GM12891 (cell line): ENCODE measurements around the gene PCSK5.
A peak's percentile ranks its signal among the peaks of the same experiment; 100 is the strongest.

ENCODE experiments used
- DNase-seq: peaks from one replicate; pipeline ENCODE4 v3.0.0; 2011; ENCODE audit warnings: low spot score; ENCODE audit not compliant: insufficient read length
- FAIRE-seq: peaks from 2 replicates; lab custom pipeline; 2011; peaks lifted over from hg19 to GRCh38; lab: Jason Lieb, UNC
- PAX5 ChIP-seq: IDR thresholded peaks from 2 replicates; pipeline ENCODE4 v1.6.1; 2011; ENCODE audit warnings: low read length, moderate library complexity, mild to moderate bottlenecking; ENCODE audit not compliant: insufficient read depth, severe bottlenecking
- POLR2A ChIP-seq: IDR thresholded peaks from 2 replicates; pipeline ENCODE4 v1.6.1; 2011; ENCODE audit warnings: low read depth, low read length, control low read depth
- POLR2AphosphoS5 ChIP-seq: IDR thresholded peaks from 2 replicates; pipeline ENCODE4 v1.6.1; 2011; ENCODE audit warnings: low read depth, low read length, control low read depth
- POU2F2 ChIP-seq: IDR thresholded peaks from 2 replicates; pipeline ENCODE4 v1.6.1; 2011; ENCODE audit warnings: low read depth, mild to moderate bottlenecking, control low read depth, low read length, moderate library complexity
- SPI1 ChIP-seq: IDR thresholded peaks from 2 replicates; pipeline ENCODE4 v1.6.1; 2011; ENCODE audit warnings: low read depth, low read length, control low read depth
- TAF1 ChIP-seq: IDR thresholded peaks from 2 replicates; pipeline ENCODE4 v1.6.1; 2011; ENCODE audit warnings: low read depth, low read length, control low read depth

PCSK5 gene

GRCh38 chr9:76336027-76336426 lies 445.6 kb downstream of the PCSK5 start:
- FAIRE-seq (no peak), DNase-seq (no peak)
- no peak for TF ChIP-seq TAF1
- TF ChIP-seq SPI1: no peak
- TF ChIP-seq PAX5: no peak
- no peak for TF ChIP-seq POU2F2
- TF ChIP-seq POLR2A: no peak
- no peak for TF ChIP-seq POLR2AphosphoS5

- DNase-seq (no peak), FAIRE-seq (no peak)
- TF ChIP-seq PAX5 (no peak), TAF1 (no peak), POLR2A (no peak), POLR2AphosphoS5 (no peak), POU2F2 (no peak), SPI1 (no peak)
Measured at GRCh38 chr9:76338418-76338817, 447.9 kb downstream of the PCSK5 start.

GRCh38 chr9:76341616-76342015 lies 451.1 kb downstream of the PCSK5 start:
- TF ChIP-seq POLR2AphosphoS5 (no peak), TAF1 (no peak), SPI1 (no peak), PAX5 (no peak), POLR2A (no peak), POU2F2 (no peak)
- FAIRE-seq: no peak
- DNase-seq: no peak

- no peak for FAIRE-seq
- TF ChIP-seq POU2F2 (no peak), PAX5 (no peak), TAF1 (no peak), SPI1 (no peak), POLR2A (no peak), POLR2AphosphoS5 (no peak)
- no peak for DNase-seq
Measured at GRCh38 chr9:76342201-76342600, 451.7 kb downstream of the PCSK5 start.

- DNase-seq (no peak), FAIRE-seq (no peak)
- TF ChIP-seq POLR2A: no peak
- TF ChIP-seq TAF1: no peak
- no peak for TF ChIP-seq POU2F2
- TF ChIP-seq PAX5: no peak
- no peak for TF ChIP-seq SPI1
- no peak for TF ChIP-seq POLR2AphosphoS5
Measured at GRCh38 chr9:76342858-76343257, 452.4 kb downstream of the PCSK5 start.

- DNase-seq (no peak), FAIRE-seq (no peak)
- TF ChIP-seq POU2F2: no peak
- TF ChIP-seq POLR2AphosphoS5: no peak
- TF ChIP-seq TAF1: no peak
- TF ChIP-seq SPI1: no peak
- no peak for TF ChIP-seq PAX5
- no peak for TF ChIP-seq POLR2A
Measured at GRCh38 chr9:76349865-76350264, 459.4 kb downstream of the PCSK5 start.

GRCh38 chr9:76351006-76351405 lies 460.5 kb downstream of the PCSK5 start:
- FAIRE-seq: no peak
- no peak for DNase-seq

GRCh38 chr9:76352026-76352620 lies 461.6 kb downstream of the PCSK5 start:
- FAIRE-seq (no peak), DNase-seq (no peak)
- TF ChIP-seq POU2F2: no peak
- no peak for TF ChIP-seq POLR2AphosphoS5
- TF ChIP-seq TAF1: no peak
- no peak for TF ChIP-seq SPI1
- TF ChIP-seq PAX5: no peak
- TF ChIP-seq POLR2A: no peak

More at GRCh38 chr9:76351006-76351405, 460.5 kb downstream of the PCSK5 start:
- TF ChIP-seq PAX5 (no peak), SPI1 (peak; percentile 23; the same call in 1 of the 2 replicates)

- DNase-seq: no peak
- FAIRE-seq: no peak
- no peak for TF ChIP-seq POLR2A
- TF ChIP-seq POLR2AphosphoS5: no peak
- no peak for TF ChIP-seq PAX5
- no peak for TF ChIP-seq TAF1
- TF ChIP-seq SPI1: no peak
- TF ChIP-seq POU2F2: no peak
Measured at GRCh38 chr9:76353280-76353679, 462.8 kb downstream of the PCSK5 start.

- no peak for DNase-seq
Measured at GRCh38 chr9:76354221-76354620, 463.7 kb downstream of the PCSK5 start.

More at GRCh38 chr9:76354221-76354620, 463.7 kb downstream of the PCSK5 start:
- TF ChIP-seq SPI1 (no peak), TAF1 (no peak), POLR2A (no peak)
- FAIRE-seq: no peak
